HG03045 (cell line): ENCODE measurements around the gene GAB4.
"Not testable (repeated sequence)": the region's sequence is repeated elsewhere in the genome, so short reads cannot be mapped to it uniquely, and the experiment has no call there.

Source experiments
- ATAC-seq: cut with Tn5 transposase; IDR thresholded peaks from one replicate; pipeline ENCODE4 v1.9.1; 2021; ENCODE audit warnings: mild to moderate bottlenecking, moderate library complexity; ENCODE audit not compliant: unreplicated experiment

The GAB4 gene, protein sequence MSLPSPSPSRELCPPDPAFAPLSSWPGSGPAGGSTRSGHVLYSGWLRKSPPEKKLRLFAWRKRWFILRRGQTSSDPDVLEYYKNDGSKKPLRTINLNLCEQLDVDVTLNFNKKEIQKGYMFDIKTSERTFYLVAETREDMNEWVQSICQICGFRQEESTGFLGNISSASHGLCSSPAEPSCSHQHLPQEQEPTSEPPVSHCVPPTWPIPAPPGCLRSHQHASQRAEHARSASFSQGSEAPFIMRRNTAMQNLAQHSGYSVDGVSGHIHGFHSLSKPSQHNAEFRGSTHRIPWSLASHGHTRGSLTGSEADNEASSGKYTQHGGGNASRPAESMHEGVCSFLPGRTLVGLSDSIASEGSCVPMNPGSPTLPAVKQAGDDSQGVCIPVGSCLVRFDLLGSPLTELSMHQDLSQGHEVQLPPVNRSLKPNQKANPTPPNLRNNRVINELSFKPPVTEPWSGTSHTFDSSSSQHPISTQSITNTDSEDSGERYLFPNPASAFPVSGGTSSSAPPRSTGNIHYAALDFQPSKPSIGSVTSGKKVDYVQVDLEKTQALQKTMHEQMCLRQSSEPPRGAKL

DNA sequence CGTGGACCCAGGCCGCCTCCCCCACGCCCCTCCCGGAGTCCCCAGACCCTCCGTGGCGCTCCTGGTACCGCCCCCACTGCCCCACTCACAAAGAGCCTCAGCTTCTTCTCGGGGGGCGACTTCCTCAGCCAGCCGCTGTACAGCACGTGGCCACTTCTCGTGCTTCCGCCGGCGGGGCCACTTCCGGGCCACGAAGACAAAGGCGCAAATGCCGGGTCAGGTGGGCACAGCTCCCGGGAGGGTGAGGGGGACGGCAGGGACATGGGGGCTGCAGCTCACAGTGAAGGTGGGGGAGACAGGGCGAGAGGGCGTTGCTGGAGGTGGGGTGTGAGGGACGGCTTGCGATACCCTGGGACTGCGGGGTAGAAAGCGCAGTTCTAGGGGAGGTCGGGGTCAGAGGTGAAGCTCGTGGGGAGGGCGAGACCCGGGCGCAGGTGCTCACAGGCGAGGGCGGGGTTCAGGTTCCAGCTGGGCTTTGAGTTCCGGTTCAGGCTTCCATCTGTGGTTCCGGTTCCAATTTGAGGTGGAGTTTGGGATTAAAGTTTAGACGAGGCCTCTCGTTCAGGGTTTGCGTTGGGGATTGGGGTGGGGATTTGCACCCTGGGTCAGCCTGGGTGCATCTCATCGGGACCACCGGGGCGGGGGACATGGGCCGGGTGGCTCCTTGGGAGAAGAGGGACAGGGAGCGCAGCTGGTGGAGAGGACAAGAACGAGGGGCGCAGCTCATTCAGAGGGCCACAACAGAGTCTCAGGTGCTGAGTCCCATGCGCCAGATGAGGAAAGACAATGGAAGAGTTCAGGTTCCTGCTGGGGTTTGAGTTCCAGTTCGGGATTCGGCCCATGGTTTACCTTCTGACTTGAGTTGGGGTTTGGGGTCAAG is at the start of gene GAB4:
TSS of gene GAB4 (minus strand) at position 371 of the 880 bp plus-strand sequence. CDS start at position 263, 108 bp downstream.
- ATAC-seq: no peak

DNA sequence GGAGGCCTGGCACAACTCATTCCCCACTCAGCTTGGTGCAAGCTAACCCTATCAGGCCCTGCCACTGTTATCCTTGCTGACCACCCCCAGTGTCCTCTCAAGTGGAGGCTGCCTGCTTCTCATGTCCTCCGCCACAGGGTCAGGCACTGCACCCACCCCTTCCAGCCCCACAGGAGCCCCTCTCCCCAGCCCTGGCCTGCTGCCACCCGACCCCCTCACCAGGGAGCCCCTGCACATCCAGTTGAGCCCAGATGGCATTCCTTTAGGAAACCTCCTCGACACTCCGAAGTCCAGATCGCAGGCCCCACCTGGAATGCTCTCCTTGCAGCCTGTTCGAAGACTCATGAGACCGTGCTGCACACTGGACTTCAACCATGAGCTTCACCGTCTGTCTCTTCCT is 48.8 kb upstream of the GAB4 start:
- no peak for ATAC-seq

- ATAC-seq: no peak
Measured at GRCh38 chr22:17056058-17056457, 48.0 kb upstream of the GAB4 start.

- no peak for ATAC-seq
Measured at GRCh38 chr22:17047656-17048055, 39.6 kb upstream of the GAB4 start.

GRCh38 chr22:17046566-17047348 is 38.7 kb upstream of the GAB4 start:
- ATAC-seq: no peak

- no peak for ATAC-seq
Measured at GRCh38 chr22:17043521-17043920, 35.5 kb upstream of the GAB4 start.

GRCh38 chr22:17036842-17037711 is 29.1 kb upstream of the GAB4 start:
- ATAC-seq: peak; percentile 73

DNA sequence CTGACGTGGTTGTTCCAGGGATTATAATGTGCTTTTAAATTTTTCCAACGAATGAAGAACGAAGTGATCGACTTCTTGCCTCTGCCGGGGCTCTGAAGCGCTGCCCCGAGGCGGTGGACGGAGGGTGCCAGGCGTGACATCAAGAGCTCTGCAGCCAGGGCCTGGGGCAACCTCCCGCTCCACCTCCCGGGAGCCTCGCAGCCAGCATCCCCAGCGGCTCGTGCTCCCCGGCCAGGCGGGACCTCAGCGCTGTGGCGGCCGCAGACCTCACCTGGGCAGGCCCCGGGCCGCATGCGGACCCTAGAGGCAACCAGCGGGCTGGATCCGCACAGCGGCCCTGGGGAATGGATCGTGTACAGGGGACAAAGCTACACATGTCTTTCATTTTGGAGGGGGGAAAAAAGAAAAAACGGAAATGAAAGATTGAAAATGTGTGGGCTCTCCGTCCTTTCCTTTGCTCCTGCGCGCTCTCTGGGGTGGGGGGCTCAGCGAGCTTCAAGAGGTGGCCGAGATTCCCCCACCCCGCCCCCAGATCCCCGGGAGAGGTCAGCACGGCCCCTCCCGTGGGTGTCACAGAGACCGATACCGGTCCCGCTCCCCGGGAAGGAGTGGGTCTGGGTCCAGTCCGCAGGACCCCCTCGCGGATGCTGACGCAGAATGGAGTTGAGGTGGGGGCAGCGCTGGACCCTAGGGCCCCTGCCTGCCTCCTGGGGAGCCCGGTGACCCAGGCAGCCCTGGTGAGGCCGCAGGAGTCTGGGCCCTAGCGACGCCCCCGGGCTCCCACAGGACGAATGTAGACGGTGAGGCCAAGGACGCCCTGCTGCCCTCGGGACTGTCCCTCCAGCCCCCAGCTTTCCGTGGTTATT is 28.2 kb upstream of the GAB4 start:
- ATAC-seq: peak; percentile 33

DNA sequence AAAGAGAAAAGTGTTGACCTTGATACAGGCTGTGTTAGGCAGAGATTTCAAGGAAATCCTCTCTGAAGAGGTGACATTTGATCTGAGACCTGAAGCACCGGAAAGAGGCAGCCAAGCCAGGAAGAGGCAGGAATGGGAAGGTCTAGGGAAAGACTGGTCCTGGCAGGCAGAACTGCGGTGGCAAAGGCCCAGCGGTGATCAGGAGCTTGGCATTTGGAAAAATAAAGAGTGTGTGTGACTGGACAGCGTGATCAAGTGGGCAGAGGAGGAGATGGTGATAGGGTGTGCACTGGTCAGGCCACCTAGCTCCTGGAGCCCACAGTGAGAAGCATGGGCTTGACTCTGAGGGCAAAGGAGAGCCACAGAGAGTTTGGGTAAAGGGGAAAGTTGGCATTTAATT is 27.2 kb upstream of the GAB4 start:
- no peak for ATAC-seq

DNA sequence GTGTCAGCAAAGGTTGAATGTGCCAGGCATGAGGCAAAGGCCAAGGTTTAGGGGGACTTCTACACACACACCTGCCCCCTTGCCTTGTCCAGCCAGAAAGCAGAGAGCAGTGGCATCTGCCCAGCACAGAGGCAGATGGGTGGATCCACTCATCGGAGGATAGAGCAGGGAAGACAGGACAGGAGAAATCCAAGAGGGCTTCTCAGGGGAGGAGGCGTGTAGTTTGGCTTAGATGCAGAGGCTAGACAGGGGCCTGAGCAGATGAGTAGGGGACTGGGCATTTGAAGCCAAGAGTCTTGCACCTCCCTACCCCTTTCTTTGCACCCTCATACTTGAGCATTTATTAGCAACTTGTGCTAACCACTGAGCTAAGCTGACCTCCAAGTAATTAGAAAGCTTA is 26.5 kb upstream of the GAB4 start:
- not testable (repeated sequence) for ATAC-seq

GRCh38 chr22:17032277-17032676 is 24.3 kb upstream of the GAB4 start:
- not testable (repeated sequence) for ATAC-seq

DNA sequence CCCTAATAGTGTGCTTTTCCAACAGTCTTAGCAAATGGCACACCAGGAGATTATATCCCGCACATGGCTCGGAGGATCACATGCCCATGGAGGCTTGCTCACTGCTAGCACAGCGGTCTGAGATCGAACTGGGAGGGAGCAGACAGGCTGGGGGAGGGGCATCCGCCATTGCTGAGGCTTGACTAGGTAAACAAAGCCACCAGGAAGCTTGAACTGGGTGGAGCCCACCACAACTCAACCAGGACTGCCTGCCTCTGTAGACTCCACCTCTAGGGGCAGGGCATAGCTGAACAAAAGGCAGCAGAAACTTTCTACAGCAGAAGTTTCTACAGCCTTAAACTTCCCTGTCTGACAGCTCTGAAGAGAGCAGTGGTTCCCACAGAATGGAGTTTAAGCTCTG is 16.4 kb upstream of the GAB4 start:
- ATAC-seq: not testable (repeated sequence)

- ATAC-seq: not testable (repeated sequence)
Measured at GRCh38 chr22:17015552-17015951, 7.5 kb upstream of the GAB4 start.

DNA sequence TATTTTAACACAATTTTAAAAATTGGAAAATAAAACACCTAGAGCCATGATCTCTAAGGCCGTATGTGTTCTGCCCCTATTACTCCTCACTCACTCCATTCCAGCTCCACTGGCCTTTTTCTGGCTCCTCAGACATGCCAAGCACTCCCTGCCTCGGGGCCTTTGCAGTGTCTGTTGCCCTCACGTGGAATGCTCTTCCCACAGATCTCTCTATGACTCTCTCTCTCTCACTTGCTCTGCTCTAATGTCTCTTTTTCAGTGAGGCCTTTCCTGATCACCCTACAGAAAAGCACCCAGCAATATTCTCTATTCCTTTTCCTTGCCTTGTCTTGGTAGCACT is 6.0 kb upstream of the GAB4 start:
- ATAC-seq: not testable (repeated sequence)

GRCh38 chr22:17013396-17014100 is 5.5 kb upstream of the GAB4 start:
- no peak for ATAC-seq

GRCh38 chr22:17012267-17012666 is 4.2 kb upstream of the GAB4 start:
- no peak for ATAC-seq

- no peak for ATAC-seq
Measured at GRCh38 chr22:17009640-17010291, 1.7 kb upstream of the GAB4 start.

- no peak for ATAC-seq
Measured at GRCh38 chr22:17007257-17007656, 765 bp downstream of the GAB4 start.
